Prostate gland (tissue), 2 donors: ENCODE results near the gene ARHGEF38. TPM values are rescaled to one million over a fixed set of nuclear protein-coding genes. Genes with fewer than 3 reads are reported as not detected.

ENCODE experiments used
- DNase-seq: peaks from one replicate; pipeline ENCODE4 v3.0.0-alpha.2; 2019; ENCODE audit warnings: low spot score
- H3K27ac ChIP-seq, 2 donors: fragments of 200-600 bp; sonication (generic); 2 replicates each; pipeline ENCODE4 v1.5.1; 2017 to 2019
- H3K27me3 ChIP-seq: fragments of 200-600 bp; sonication (generic); replicated peaks from 2 replicates; pipeline ENCODE4 v1.5.1; 2019; ENCODE audit not compliant: insufficient read depth
- H3K36me3 ChIP-seq, 2 donors: fragments of 200-600 bp; sonication (generic); 1 replicate in 1 of 2; 2 replicates in 1 of 2; pipeline versions ENCODE4 v1.5.1 to v1.8.1; 2017 to 2019
- H3K4me1 ChIP-seq: fragments of 200-600 bp; sonication (generic); replicated peaks from 2 replicates; pipeline ENCODE4 v1.5.1; 2019
- H3K4me3 ChIP-seq, 2 donors: fragments of 200-600 bp; sonication (generic); 2 replicates each; pipeline ENCODE4 v1.5.1; 2017 to 2019
- H3K9me3 ChIP-seq: fragments of 200-600 bp; sonication (generic); 2 replicates; pipeline ENCODE4 v1.5.1; 2017
- CTCF ChIP-seq, 4 experiments: fragments of 200-600 bp in 2 of 4; fragments of 450-650 bp in 2 of 4; sonication (generic) in 2 of 4; IDR thresholded peaks; 1 replicate in 3 of 4; 2 replicates in 1 of 4; pipeline ENCODE4 v1.5.1; 2016 to 2019; ENCODE audit warnings: antibody characterized with exemption in 4 of 4, mild to moderate bottlenecking in 2 of 4, moderate library complexity in 2 of 4
- POLR2A ChIP-seq: fragments of 450-650 bp; IDR thresholded peaks from one replicate; pipeline ENCODE4 v1.6.1; 2016; ENCODE audit warnings: antibody characterized with exemption, mild to moderate bottlenecking
- POLR2AphosphoS5 ChIP-seq: sonication (generic); formaldehyde crosslinking; IDR thresholded peaks from one replicate; pipeline ENCODE4 v1.6.1; 2017; ENCODE audit warnings: antibody characterized with exemption
- WGBS: methylation state at CpG from one replicate; pipeline ENCODE4 v1.1.5; 2018; 5-methylcytosine and 5-hydroxymethylcytosine counted together
- intact Hi-C: fragments of 100-400 bp; cut with DNase I; formaldehyde crosslinking; loops from one replicate; pipeline ENCODE4 v1.14.2; 2022
- total RNA-seq, 2 donors: library from RNA; depleted of rRNA; stranded (reverse); fragments of >200 nt; gene quantifications; one replicate each; pipeline ENCODE4 v1.1.0, GENCODE V29; 2016

ARHGEF38 gene
- total RNA-seq, 2 donors from 2014 or later, result 10.4 to 25.7 TPM

DNA sequence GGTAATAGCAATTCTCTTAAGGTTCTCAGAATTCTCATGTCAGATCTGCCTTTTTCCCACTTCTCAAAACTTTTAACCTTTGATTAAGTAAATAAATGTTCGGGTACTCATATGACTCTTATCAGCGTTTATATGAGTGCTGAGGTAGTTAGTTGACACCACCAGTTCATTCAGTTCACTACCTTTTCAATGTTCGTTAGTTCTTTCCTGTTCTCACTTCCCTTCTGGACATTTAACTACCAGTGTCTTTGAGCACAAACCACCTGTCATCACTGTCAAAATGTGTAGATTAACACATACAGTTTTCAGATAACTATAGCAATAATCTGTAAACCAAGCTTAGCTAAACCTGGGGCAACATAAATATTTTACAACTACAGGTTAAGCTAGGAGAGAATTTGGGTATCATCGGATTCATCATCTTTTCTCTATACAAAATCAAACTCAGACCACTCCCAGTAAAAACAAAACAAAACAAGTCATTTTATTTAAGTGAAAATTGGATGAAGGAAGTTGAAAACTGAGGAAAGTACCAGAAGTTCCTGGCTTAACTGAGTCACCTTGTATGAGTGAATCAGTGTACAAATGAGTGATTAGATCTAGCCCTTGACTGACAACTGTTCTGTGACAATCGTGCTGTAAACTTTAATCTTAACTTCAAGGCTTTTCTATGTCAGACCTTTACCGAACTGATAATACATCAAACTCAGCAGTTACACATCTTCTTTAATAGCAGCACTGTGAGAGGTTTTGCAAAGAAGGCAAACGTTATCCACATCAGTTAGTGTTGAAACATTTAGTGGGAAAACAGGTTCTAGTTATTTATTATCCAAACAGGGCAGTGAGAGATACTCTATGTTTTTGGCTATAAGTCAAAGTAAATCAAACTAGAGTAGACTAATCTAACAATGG lies 41.9 kb downstream of the ARHGEF38 start:
- WGBS, result 23% methylated on average over 7 of the region's 7 CpGs
- no peak for TF ChIP-seq POLR2A
- peak; percentile 80 for TF ChIP-seq POLR2AphosphoS5
- TF ChIP-seq CTCF (IDR thresholded peaks at IDR 0.05), result no peak
- intact Hi-C loops, result no loop called here
- Histone ChIP-seq H3K27ac (peak overlapping the region; percentile 60 to 77), H3K9me3 (no peaks in the 10 kb centered on the region), H3K4me1 (peaks cover 5% of the 10 kb centered on the region), H3K36me3 (no peaks in the 10 kb centered on the region), H3K4me3 (no peak overlapping the region), H3K27me3 (no peaks in the 10 kb centered on the region)
- no peak for DNase-seq

GRCh38 chr4:105596684-105597083 lies 44.3 kb downstream of the ARHGEF38 start:
- Histone ChIP-seq H3K9me3 (no peaks in the 10 kb centered on the region), H3K27ac (no peak overlapping the region), H3K4me1 (peaks cover 5% of the 10 kb centered on the region), H3K36me3 (no peaks in the 10 kb centered on the region), H3K27me3 (no peaks in the 10 kb centered on the region), H3K4me3 (no peak overlapping the region)
- no peak for DNase-seq
- TF ChIP-seq POLR2A (no peak), POLR2AphosphoS5 (no peak), CTCF (IDR thresholded peaks at IDR 0.05) (no peak)
- WGBS, result 88% methylated on average over 6 of the region's 6 CpGs
- intact Hi-C loops, result no loop called here

GRCh38 chr4:105598052-105598451 lies 45.6 kb downstream of the ARHGEF38 start:
- Histone ChIP-seq H3K4me3 (no peak overlapping the region), H3K4me1 (peaks cover 5% of the 10 kb centered on the region), H3K36me3 (no peaks in the 10 kb centered on the region), H3K27ac (peak overlapping the region in 1 of 2 donors; percentile 3), H3K27me3 (no peaks in the 10 kb centered on the region), H3K9me3 (no peaks in the 10 kb centered on the region)
- TF ChIP-seq CTCF (IDR thresholded peaks at IDR 0.05), result no peak
- no peak for TF ChIP-seq POLR2A
- peak; percentile 23 for TF ChIP-seq POLR2AphosphoS5
- DNase-seq, result no peak
- 47% methylated on average over 4 of the region's 4 CpGs for WGBS
- intact Hi-C loops, result no loop called here

- H3K36me3 ChIP-seq, result no peaks in the 10 kb centered on the region
- H3K27ac ChIP-seq, result no peak overlapping the region
- H3K4me1 ChIP-seq, result peaks cover 5% of the 10 kb centered on the region
- no peak for DNase-seq
- WGBS, result 18% methylated on average over 1 of the region's 1 CpG
- H3K9me3 ChIP-seq, result no peaks in the 10 kb centered on the region
- TF ChIP-seq POLR2AphosphoS5 (no peak), CTCF (IDR thresholded peaks at IDR 0.05) (no peak), POLR2A (no peak)
- no peaks in the 10 kb centered on the region for H3K27me3 ChIP-seq
- intact Hi-C loops, result no loop called here
- H3K4me3 ChIP-seq, result no peak overlapping the region
Observed at GRCh38 chr4:105598787-105599186, 46.4 kb downstream of the ARHGEF38 start.

DNA sequence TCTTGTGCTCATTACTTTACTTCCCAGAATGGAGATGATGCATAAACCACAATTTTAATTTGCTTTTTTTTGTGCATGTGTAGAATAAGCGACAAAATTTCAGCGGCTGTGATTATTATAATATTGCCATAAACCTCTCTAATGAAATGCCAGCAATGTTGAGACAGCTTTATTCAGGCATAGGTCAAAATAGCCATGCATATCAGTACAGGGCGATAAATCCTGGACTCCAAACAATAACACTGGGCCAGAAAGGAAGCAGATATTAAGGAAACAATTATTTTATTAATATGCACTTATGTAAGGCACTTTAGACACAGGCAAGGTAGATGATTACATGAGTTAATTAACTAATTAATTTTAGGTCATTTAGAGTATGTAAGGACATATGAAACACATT lies 47.1 kb downstream of the ARHGEF38 start:
- Histone ChIP-seq H3K4me3 (no peak overlapping the region), H3K27me3 (no peaks in the 10 kb centered on the region), H3K36me3 (no peaks in the 10 kb centered on the region), H3K4me1 (no peaks in the 10 kb centered on the region), H3K27ac (no peak overlapping the region), H3K9me3 (no peaks in the 10 kb centered on the region)
- 93% methylated on average over 3 of the region's 3 CpGs for WGBS
- no peak for DNase-seq
- intact Hi-C loops, result no loop called here
- TF ChIP-seq POLR2A (no peak), CTCF (IDR thresholded peaks at IDR 0.05) (no peak), POLR2AphosphoS5 (no peak)
